K562 (cell line): ENCODE results near the gene ZFP82.

Source experiments
- ARNT ChIP-seq, 2 experiments: fragments of 450-650 bp; IDR thresholded peaks; 2 replicates each; pipeline ENCODE4 v1.6.1; 2016; ENCODE audit warnings: mild to moderate bottlenecking in 1 of 2
- CTCF ChIP-seq, 3 experiments: IDR thresholded peaks in 2 of 3; conservative IDR thresholded peaks in 1 of 3; 2 replicates each; pipeline ENCODE4 v1.5.1; 2011 to 2012; ENCODE audit warnings: low read length in 3 of 3, mild to moderate bottlenecking in 3 of 3, control low read depth in 2 of 3, improper control_type of control experiment in 1 of 3, inconsistent platforms in 1 of 3, low read depth in 1 of 3, mixed read lengths in 1 of 3, moderate library complexity in 1 of 3; ENCODE audit not compliant: insufficient read depth in 2 of 3
- EZH2 ChIP-seq: IDR thresholded peaks from 2 replicates; pipeline ENCODE4 v1.6.1; 2012; ENCODE audit warnings: low read depth, mild to moderate bottlenecking, inconsistent platforms, low read length, borderline replicate concordance
- NFXL1 ChIP-seq: fragments of 450-650 bp; formaldehyde crosslinking; IDR thresholded peaks from 2 replicates; pipeline ENCODE4 v1.4.0; 2021; ENCODE audit warnings: mild to moderate bottlenecking
- NRF1 ChIP-seq, 2 experiments: fragments of 450-650 bp; IDR thresholded peaks in 1 of 2; conservative IDR thresholded peaks in 1 of 2; 2 replicates each; pipeline ENCODE4 v1.6.1; 2014; ENCODE audit warnings: mild to moderate bottlenecking in 2 of 2
- POLR2A ChIP-seq: fragments of 450-650 bp; conservative IDR thresholded peaks from 2 replicates; pipeline ENCODE4 v1.6.1; 2016
- SIN3A ChIP-seq, 2 experiments: fragments of 150-350 bp in 1 of 2; IDR thresholded peaks; 2 replicates each; pipeline ENCODE4 v1.6.1; 2011 to 2016; ENCODE audit warnings: borderline replicate concordance in 2 of 2, low read depth in 2 of 2, low read length in 2 of 2, mild to moderate bottlenecking in 2 of 2, moderate library complexity in 2 of 2; ENCODE audit not compliant: control insufficient read depth in 1 of 2
- TAF1 ChIP-seq: IDR thresholded peaks from 2 replicates; pipeline ENCODE4 v1.6.1; 2011; ENCODE audit warnings: mild to moderate bottlenecking, low read length, moderate library complexity; ENCODE audit not compliant: insufficient read depth, control insufficient read depth, severe bottlenecking; ENCODE audit errors: extremely low read depth
- USF1 ChIP-seq: sonication (generic); formaldehyde crosslinking; IDR thresholded peaks from 2 replicates; pipeline ENCODE4 v1.9.0; 2022; ENCODE audit warnings: mild to moderate bottlenecking, missing genetic modification reagents
- USF2 ChIP-seq: sonication (generic); formaldehyde crosslinking; IDR thresholded peaks from 2 replicates; pipeline ENCODE4 v1.5.0; 2020; ENCODE audit warnings: missing genetic modification reagents
- YBX1 ChIP-seq: fragments of 450-650 bp; IDR thresholded peaks from 2 replicates; pipeline ENCODE4 v1.7.1; 2016; ENCODE audit warnings: mild to moderate bottlenecking
- ZNF778 ChIP-seq: fragments of 450-650 bp; formaldehyde crosslinking; IDR thresholded peaks from 2 replicates; pipeline ENCODE4 v1.4.0; 2020; ENCODE audit warnings: mild to moderate bottlenecking, moderate library complexity
- TF ChIP-seq, protein P1 (sequence below), 2 experiments: fragments of 450-650 bp; formaldehyde crosslinking in 1 of 2; IDR thresholded peaks; 2 replicates each; pipeline versions ENCODE4 v1.4.0 to v1.6.1; 2014 to 2020; ENCODE audit warnings: mild to moderate bottlenecking in 2 of 2, borderline replicate concordance in 1 of 2, low read depth in 1 of 2
- TF ChIP-seq, protein P2 (sequence below): fragments of 250-450 bp; sonication (Bioruptor Pico); IDR thresholded peaks from 2 replicates; pipeline ENCODE4 v1.4.0; 2020

DNA sequence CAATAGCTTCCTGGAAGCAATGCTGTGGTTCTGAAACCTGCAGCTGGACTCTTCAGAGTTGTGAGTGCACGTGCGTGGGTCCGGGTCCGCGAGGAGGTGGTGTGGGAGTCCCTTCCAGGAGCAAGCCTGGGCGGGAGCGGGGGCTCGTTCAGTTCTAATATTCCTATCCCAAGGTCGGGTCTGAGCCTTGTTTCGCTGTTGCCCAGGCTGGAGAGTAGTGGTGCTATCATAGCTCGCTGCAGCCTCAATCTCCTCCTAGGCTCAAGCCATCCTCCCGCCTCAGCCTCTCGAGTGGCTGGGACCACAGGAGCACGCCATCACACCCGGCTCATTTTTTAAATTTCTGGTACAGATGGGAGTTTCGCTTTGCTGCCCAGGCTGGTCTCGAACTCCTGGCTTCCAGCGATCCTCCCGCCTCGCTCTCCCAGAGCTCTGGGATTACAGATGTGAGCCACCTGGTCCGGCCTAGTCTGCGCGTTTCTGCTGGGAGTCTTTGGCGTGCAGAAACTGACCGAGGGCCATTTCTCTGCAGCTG, 625 bp downstream of the ZFP82 start:
- TF ChIP-seq ZNF778 (no peak), YBX1 (no peak), NFXL1 (CRISPR knock-in tag) (no peak), ARNT (IDR thresholded peaks at IDR 0.05) (no peak), POLR2A (no peak), SIN3A (IDR thresholded peaks at IDR 0.05; ENCODE audit: borderline replicate concordance in 2 of 2, control insufficient read depth in 1 of 2, low read depth in 2 of 2, low read length in 2 of 2) (no peak), NRF1 (conservative IDR thresholded peaks at IDR 0.05 in 1 of 2, IDR thresholded peaks at IDR 0.05 in 1 of 2) (no peak), USF1 (CRISPR knock-in tag) (no peak), USF2 (CRISPR knock-in tag) (no peak), CTCF (IDR thresholded peaks at IDR 0.05 in 2 of 3, conservative IDR thresholded peaks at IDR 0.05 in 1 of 3; ENCODE audit: insufficient read depth in 2 of 3, low read depth in 1 of 3, low read length in 3 of 3) (no peak), TAF1 (no peak), EZH2 (no peak)
- TF ChIP-seq, protein P1, sequence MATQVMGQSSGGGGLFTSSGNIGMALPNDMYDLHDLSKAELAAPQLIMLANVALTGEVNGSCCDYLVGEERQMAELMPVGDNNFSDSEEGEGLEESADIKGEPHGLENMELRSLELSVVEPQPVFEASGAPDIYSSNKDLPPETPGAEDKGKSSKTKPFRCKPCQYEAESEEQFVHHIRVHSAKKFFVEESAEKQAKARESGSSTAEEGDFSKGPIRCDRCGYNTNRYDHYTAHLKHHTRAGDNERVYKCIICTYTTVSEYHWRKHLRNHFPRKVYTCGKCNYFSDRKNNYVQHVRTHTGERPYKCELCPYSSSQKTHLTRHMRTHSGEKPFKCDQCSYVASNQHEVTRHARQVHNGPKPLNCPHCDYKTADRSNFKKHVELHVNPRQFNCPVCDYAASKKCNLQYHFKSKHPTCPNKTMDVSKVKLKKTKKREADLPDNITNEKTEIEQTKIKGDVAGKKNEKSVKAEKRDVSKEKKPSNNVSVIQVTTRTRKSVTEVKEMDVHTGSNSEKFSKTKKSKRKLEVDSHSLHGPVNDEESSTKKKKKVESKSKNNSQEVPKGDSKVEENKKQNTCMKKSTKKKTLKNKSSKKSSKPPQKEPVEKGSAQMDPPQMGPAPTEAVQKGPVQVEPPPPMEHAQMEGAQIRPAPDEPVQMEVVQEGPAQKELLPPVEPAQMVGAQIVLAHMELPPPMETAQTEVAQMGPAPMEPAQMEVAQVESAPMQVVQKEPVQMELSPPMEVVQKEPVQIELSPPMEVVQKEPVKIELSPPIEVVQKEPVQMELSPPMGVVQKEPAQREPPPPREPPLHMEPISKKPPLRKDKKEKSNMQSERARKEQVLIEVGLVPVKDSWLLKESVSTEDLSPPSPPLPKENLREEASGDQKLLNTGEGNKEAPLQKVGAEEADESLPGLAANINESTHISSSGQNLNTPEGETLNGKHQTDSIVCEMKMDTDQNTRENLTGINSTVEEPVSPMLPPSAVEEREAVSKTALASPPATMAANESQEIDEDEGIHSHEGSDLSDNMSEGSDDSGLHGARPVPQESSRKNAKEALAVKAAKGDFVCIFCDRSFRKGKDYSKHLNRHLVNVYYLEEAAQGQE (IDR thresholded peaks at IDR 0.05; ENCODE audit: borderline replicate concordance), result no peak
- TF ChIP-seq, protein P1 (CRISPR knock-in tag; IDR thresholded peaks at IDR 0.05; ENCODE audit: low read depth), result no peak
- TF ChIP-seq, protein P2, sequence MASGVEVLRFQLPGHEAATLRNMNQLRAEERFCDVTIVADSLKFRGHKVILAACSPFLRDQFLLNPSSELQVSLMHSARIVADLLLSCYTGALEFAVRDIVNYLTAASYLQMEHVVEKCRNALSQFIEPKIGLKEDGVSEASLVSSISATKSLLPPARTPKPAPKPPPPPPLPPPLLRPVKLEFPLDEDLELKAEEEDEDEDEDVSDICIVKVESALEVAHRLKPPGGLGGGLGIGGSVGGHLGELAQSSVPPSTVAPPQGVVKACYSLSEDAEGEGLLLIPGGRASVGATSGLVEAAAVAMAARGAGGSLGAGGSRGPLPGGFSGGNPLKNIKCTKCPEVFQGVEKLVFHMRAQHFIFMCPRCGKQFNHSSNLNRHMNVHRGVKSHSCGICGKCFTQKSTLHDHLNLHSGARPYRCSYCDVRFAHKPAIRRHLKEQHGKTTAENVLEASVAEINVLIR (CRISPR knock-in tag), result no peak
